ENCODE data around the gene FRG2.
"Not testable (repeated sequence)": the region's sequence is repeated elsewhere in the genome, so short reads cannot be mapped to it uniquely, and the experiment has no call there.

Gene FRG2

GRCh38 chr4:190015538-190016368 is 11.3 kb downstream of the FRG2 start:
- DNase-seq, result no peak

- no peak for DNase-seq
These were observed 12.1 kb downstream of the FRG2 start for GRCh38 chr4:190014771-190015537.

GRCh38 chr4:189989941-189990340 is 37.1 kb downstream of the FRG2 start:
- not testable (repeated sequence) for DNase-seq

GRCh38 chr4:189988877-189989431 is 38.1 kb downstream of the FRG2 start:
- no peak for DNase-seq

- not testable (repeated sequence) for DNase-seq
These were observed 41.3 kb downstream of the FRG2 start for GRCh38 chr4:189985651-189986243.

GRCh38 chr4:189984661-189985060 is 42.4 kb downstream of the FRG2 start:
- DNase-seq, result not testable (repeated sequence)

- not testable (repeated sequence) for DNase-seq
These were observed 43.0 kb downstream of the FRG2 start for GRCh38 chr4:189983916-189984526.

- DNase-seq, result no peak
These were observed 45.1 kb downstream of the FRG2 start for GRCh38 chr4:189981970-189982369.

GRCh38 chr4:189980292-189980691 is 46.8 kb downstream of the FRG2 start:
- not testable (repeated sequence) for DNase-seq

- no peak for DNase-seq
These were observed 47.6 kb downstream of the FRG2 start for GRCh38 chr4:189979196-189980047.
